Midbrain (tissue), 1 donor: Measurements from ENCODE around the gene TMEM126B.

ENCODE experiments used
- DNase-seq: peaks from one replicate; lab custom pipeline; 2025; lab: John Stamatoyannopoulos, UW

The TMEM126B gene

GRCh38 chr11:85682330-85683305 lies 54.2 kb downstream of the TMEM126B start:
- DNase-seq: peak; percentile 41

DNA sequence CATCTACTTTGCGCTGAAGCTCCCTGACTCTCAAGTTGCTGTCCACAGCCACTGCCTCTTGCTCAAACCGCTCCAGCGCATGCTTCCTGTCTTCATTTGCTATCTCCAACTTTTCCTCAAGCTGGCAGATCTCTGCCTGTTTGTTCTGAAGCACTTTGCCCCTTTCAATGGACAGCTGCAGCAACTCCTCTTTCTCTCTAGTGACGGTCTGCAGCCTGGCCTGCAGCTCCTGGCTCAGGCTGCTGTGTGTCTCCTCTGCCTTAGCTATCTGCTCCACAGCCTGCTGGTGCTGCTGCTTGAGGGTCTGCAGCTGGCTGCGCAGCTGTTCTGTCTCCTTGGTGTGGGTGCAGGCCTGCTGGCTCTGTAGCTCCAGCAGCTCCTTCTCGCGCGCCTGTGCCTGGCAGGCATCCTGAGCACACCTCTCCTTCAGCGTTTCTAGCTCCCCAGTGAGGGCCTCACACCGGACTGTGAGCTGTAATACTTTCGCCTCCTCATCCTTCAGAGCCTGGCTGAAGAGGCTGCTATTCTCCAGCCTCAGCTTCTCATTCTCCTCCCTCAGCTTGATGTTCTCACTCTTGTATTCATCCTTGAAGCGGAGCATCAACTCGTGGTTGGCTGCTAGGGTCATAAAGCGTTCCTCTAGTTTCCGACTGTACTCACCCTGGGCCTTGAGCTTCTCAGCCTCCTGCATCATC lies 56.9 kb downstream of the TMEM126B start:
- DNase-seq: no peak

DNA sequence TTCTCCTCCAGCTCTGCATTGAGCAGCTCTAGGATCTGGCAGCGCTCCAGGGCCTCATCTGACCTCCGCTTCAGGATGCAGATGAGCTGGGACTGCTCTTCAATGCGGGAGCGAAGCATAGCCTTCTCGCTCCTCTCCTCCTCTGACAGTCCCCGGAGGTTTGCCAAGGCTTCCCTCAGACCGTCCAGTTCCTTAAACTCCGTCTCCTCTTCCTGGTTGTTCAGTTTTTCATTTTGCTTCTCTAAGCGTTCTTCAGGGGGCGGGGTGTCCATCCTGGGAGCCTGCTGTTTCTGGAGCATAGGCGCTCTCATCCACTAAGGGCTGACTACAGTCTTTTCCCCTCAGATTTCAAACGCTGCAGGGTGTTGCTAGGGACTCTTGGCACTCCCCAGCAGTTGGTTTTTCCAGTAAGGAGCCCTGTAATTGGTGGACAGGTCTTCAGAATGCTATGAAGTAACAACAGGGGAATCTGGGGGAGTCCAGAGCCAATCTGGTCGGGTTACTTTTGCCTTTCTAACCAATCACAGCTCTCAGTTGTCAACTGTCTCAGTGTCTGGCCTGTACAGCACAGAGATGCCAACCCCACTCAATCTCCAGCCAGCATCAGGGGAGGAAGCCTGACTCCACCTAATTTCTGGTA lies 57.5 kb downstream of the TMEM126B start, which contains the start of gene CCDC89:
Gene CCDC89 (minus strand): TSS at position 376 of the 640 bp plus-strand sequence. CDS start 65 bp downstream, at position 311.
- DNase-seq: peak; percentile 86
